ENCODE measurements around the gene ARHGAP23. TPM values are rescaled to one million over a fixed set of nuclear protein-coding genes. Genes with fewer than 3 reads are reported as not detected.

Gene ARHGAP23
- total and polyA plus RNA-seq, 2 donors (not counting 3 experiments of a cell fraction or from before 2014, with no cell fraction given): 25.4 to 190 TPM

GRCh38 chr17:38444151-38444550, 15.9 kb downstream of the ARHGAP23 start:
- no peaks in the 10 kb centered on the region for H3K9me1 ChIP-seq (replicated peaks; ENCODE audit: control insufficient read depth, extremely low read depth, insufficient read depth, low read length)
- H3K36me3 ChIP-seq (ENCODE audit: control insufficient read depth in 2 of 2, extremely low read depth in 1 of 2, insufficient read depth in 2 of 2, low read length in 2 of 2): no peaks in the 10 kb centered on the region
- H3K9me3 ChIP-seq (replicated peaks; ENCODE audit: control insufficient read depth, insufficient read depth, low read length): no peaks in the 10 kb centered on the region
- BruUV-seq (replicated peaks): no TSS peak
- no peaks in the 10 kb centered on the region for H4K20me1 ChIP-seq (replicated peaks; ENCODE audit: control insufficient read depth, extremely low read depth, insufficient read depth, low read length)
- no peak overlapping the region for H2AFZ ChIP-seq (ENCODE audit: low read depth, low read length)
- no peak overlapping the region for H3K4me2 ChIP-seq (ENCODE audit: insufficient read depth, low read length)
- CTCF ChIA-PET: interaction anchor here (1.0 to 4.0 kb wide), 13 partner anchors 8 to 62 kb away, joined by 3 to 35 read pairs (median 6); no protein-coding TSS in a partner anchor
- H3K9ac ChIP-seq (replicated peaks; ENCODE audit: extremely low read depth, insufficient read depth, low read length): no peak overlapping the region
- no peaks in the 10 kb centered on the region for H3K27me3 ChIP-seq (ENCODE audit: control insufficient read depth in 2 of 2, insufficient read depth in 2 of 2, low read length in 2 of 2)
- FAIRE-seq (no peak), DNase-seq (ENCODE audit: low read depth, low spot score) (peak; percentile 68)
- TF ChIP-seq CTCF (IDR thresholded peaks at IDR 0.05; ENCODE audit: extremely low read depth in 1 of 2, insufficient read depth in 1 of 2, low read depth in 1 of 2, low read length in 2 of 2) (peak; percentile 97 to 99), POLR2AphosphoS5 (IDR thresholded peaks at IDR 0.05; ENCODE audit: insufficient read depth, low read depth, low read length) (peak; percentile 76), GATA2 (IDR thresholded peaks at IDR 0.05; ENCODE audit: insufficient read depth, insufficient read length, low read depth, low read length) (no peak), MYC (IDR thresholded peaks at IDR 0.05; ENCODE audit: low read depth, low read length) (no peak), FOS (IDR thresholded peaks at IDR 0.05; ENCODE audit: borderline replicate concordance, insufficient read depth, low read length) (no peak), MAX (IDR thresholded peaks at IDR 0.05; ENCODE audit: insufficient read depth, insufficient read length) (no peak), POLR2A (IDR thresholded peaks at IDR 0.05; ENCODE audit: low read depth, low read length) (no peak)
- dilution Hi-C loops (cut with MboI; ENCODE audit: extremely low pct_ligation_motif_present, low sequenced_read_pairs): no loop called here
- intact Hi-C loops (cut with micrococcal nuclease): loop anchor here (1.0 kb wide), 4 partner anchors 12 to 41 kb away; no protein-coding TSS in a partner anchor
- POLR2A ChIA-PET: no interaction called here
- H3K4me3 ChIP-seq (replicated peaks in 1 of 3; ENCODE audit: insufficient read depth in 1 of 3, low read depth in 1 of 3, low read length in 3 of 3): no peak overlapping the region
- peaks cover 79% of the 10 kb centered on the region for H3K79me2 ChIP-seq (ENCODE audit: control insufficient read depth, insufficient read depth, low read length)
- H3K4me1 ChIP-seq (ENCODE audit: control insufficient read depth, extremely low read depth, insufficient read depth, low read length): peaks cover 28% of the 10 kb centered on the region
- H3K27ac ChIP-seq (ENCODE audit: insufficient read depth, low read depth, low read length): no peak overlapping the region
